ENCODE results near the gene RHEX.
"Not testable (repeated sequence)": the region's sequence is repeated elsewhere in the genome, so short reads cannot be mapped to it uniquely, and the experiment has no call there.

DNA sequence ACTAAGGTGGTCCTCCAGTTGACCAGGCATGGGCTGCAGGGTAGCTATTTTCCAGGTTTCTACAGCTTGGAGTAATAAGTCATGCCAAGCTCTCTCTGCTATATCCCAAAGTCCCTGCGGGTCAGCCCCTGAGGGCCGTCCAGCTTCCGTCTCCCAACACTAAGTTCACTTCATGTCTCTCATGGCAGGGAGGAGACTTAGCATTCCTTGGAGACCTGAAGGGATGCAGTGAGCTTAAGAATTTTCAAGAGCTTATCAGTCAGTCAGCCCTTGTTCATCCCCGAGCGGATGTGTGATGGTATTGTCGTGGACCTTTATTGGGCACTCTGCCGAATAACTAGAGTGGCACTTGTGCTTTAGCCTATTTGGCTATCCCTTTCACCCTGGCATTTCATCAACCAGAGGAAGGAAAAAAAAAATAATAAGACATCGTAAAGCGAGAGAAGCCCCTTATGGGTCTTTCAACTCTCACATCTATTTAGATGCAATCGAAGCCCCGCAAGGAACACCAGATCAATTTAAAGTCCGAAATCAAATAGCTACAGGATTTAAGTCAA, 2.2 kb downstream of the RHEX start:
- TF ChIP-seq, protein P1, sequence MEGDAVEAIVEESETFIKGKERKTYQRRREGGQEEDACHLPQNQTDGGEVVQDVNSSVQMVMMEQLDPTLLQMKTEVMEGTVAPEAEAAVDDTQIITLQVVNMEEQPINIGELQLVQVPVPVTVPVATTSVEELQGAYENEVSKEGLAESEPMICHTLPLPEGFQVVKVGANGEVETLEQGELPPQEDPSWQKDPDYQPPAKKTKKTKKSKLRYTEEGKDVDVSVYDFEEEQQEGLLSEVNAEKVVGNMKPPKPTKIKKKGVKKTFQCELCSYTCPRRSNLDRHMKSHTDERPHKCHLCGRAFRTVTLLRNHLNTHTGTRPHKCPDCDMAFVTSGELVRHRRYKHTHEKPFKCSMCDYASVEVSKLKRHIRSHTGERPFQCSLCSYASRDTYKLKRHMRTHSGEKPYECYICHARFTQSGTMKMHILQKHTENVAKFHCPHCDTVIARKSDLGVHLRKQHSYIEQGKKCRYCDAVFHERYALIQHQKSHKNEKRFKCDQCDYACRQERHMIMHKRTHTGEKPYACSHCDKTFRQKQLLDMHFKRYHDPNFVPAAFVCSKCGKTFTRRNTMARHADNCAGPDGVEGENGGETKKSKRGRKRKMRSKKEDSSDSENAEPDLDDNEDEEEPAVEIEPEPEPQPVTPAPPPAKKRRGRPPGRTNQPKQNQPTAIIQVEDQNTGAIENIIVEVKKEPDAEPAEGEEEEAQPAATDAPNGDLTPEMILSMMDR (IDR thresholded peaks at IDR 0.05) = not testable (repeated sequence)
- not testable (repeated sequence) for TF ChIP-seq POLR2A (IDR thresholded peaks at IDR 0.05)
